Lung (tissue), 12 donors: ENCODE measurements around the gene ZNF182. TPM values are rescaled to one million over a fixed set of nuclear protein-coding genes. Genes with fewer than 3 reads are reported as not detected.

ENCODE experiments used
- ATAC-seq: fragments of 200-7000 bp; cut with Tn5 transposase; one replicate; pipeline ENCODE4 v1.9.1; 2020; ENCODE audit warnings: moderate number of reproducible peaks; ENCODE audit not compliant: insufficient read depth, low FRiP score
- DNase-seq, 3 donors: peaks; one replicate each; pipeline ENCODE4 v3.0.0-alpha.2; 2013 to 2017
- H3K27ac ChIP-seq, 2 donors: one replicate each; pipeline ENCODE4 v1.5.1; 2013; ENCODE audit warnings: mild to moderate bottlenecking in 2 of 2, moderate library complexity in 2 of 2, control low read depth in 1 of 2, inconsistent platforms in 1 of 2, low read depth in 1 of 2, low read length in 1 of 2
- H3K27me3 ChIP-seq, 3 donors: one replicate each; pipeline ENCODE4 v1.5.1; 2013; ENCODE audit warnings: low read length in 2 of 3; ENCODE audit not compliant: control insufficient read depth in 3 of 3, insufficient read depth in 3 of 3
- H3K36me3 ChIP-seq, 4 donors: one replicate each; pipeline ENCODE4 v1.5.1; 2013; ENCODE audit warnings: low read length in 4 of 4, mild to moderate bottlenecking in 1 of 4, moderate library complexity in 1 of 4; ENCODE audit not compliant: control insufficient read depth in 4 of 4, insufficient read depth in 4 of 4
- H3K4me1 ChIP-seq, 5 donors: one replicate each; pipeline ENCODE4 v1.5.1; 2013; ENCODE audit warnings: low read length in 5 of 5, mild to moderate bottlenecking in 2 of 5, moderate library complexity in 1 of 5; ENCODE audit not compliant: control insufficient read depth in 5 of 5, insufficient read depth in 5 of 5
- H3K4me3 ChIP-seq: one replicate; pipeline ENCODE4 v1.5.1; 2013; ENCODE audit warnings: mild to moderate bottlenecking, control low read depth, moderate library complexity
- H3K9ac ChIP-seq, 2 donors: one replicate each; pipeline ENCODE4 v1.5.1; 2013; ENCODE audit warnings: low read length in 2 of 2, control low read depth in 1 of 2; ENCODE audit not compliant: insufficient read depth in 1 of 2
- H3K9me3 ChIP-seq, 4 donors: one replicate each; pipeline ENCODE4 v1.5.1; 2013; ENCODE audit warnings: low read length in 3 of 4, mild to moderate bottlenecking in 1 of 4, moderate library complexity in 1 of 4; ENCODE audit not compliant: control insufficient read depth in 4 of 4, insufficient read depth in 3 of 4
- WGBS, 2 donors: extraction: QIAGEN DNeasy Blood & Tissue Kit; methylation state at CpG; one replicate each; pipeline ENCODE4 v1.1.7; 2013; 5-methylcytosine and 5-hydroxymethylcytosine counted together
- polyA plus RNA-seq, 2 donors: library from polyadenylated mRNA; stranded (reverse); fragments of 200-250 nt; gene quantifications; one replicate each; pipeline ENCODE4 v1.2.1, GENCODE V29; 2013
- total RNA-seq, 2 donors: library from RNA; depleted of rRNA in 1 of 2; stranded (reverse); fragments of >200 nt in 1 of 2; gene quantifications; one replicate each; pipeline ENCODE4 v1.2.1, GENCODE V29; 2014 to 2021
- TF ChIP-seq, protein P1 (sequence below): IDR thresholded peaks from 2 replicates; pipeline ENCODE4 v1.5.1; 2012; ENCODE audit warnings: mild to moderate bottlenecking; ENCODE audit errors: control extremely low read depth, extremely low read depth
- donor health status: control.
- donor health status: control.
- donor health status: Bipolar disorder and iron deficiency.
- donor health status: healthy.
- donor health status: DM: yes; HTN: yes; CAD: no.

Gene ZNF182
- total and polyA plus RNA-seq, 4 donors: 2.7 to 9.5 (median 3.8) TPM

DNA sequence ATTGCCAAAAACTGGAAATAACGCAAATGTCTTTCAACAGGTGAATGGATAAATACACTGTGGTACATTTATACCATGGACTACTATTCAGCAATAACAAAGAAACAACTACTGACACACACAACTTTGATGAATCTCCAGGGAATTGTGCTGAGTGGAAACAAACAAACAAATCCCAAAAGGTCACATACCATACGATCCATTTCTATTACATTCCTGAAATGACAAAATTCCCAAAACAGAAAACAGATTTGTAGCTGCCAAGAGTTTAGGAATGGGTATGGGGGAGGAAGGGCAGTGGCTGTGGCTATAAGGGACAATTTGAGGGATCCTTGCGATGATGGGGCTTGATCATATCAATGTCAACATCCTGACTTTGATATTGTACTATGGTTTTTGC is 2.5 kb downstream of the ZNF182 start:
- no peak overlapping the region for H3K9ac ChIP-seq
- DNase-seq (no peak), ATAC-seq (no peak)
- WGBS, 2 donors: 69 to 79% methylated on average over 3 of the region's 3 CpGs
- H3K9me3 ChIP-seq: peaks cover 0 to 11% (median 0%) of the 10 kb centered on the region in 4 donors
- TF ChIP-seq, protein P1, sequence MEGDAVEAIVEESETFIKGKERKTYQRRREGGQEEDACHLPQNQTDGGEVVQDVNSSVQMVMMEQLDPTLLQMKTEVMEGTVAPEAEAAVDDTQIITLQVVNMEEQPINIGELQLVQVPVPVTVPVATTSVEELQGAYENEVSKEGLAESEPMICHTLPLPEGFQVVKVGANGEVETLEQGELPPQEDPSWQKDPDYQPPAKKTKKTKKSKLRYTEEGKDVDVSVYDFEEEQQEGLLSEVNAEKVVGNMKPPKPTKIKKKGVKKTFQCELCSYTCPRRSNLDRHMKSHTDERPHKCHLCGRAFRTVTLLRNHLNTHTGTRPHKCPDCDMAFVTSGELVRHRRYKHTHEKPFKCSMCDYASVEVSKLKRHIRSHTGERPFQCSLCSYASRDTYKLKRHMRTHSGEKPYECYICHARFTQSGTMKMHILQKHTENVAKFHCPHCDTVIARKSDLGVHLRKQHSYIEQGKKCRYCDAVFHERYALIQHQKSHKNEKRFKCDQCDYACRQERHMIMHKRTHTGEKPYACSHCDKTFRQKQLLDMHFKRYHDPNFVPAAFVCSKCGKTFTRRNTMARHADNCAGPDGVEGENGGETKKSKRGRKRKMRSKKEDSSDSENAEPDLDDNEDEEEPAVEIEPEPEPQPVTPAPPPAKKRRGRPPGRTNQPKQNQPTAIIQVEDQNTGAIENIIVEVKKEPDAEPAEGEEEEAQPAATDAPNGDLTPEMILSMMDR: no peak
- peaks cover 0 to 6% (median 3%) of the 10 kb centered on the region in 4 donors for H3K36me3 ChIP-seq
- no peak overlapping the region for H3K4me3 ChIP-seq
- no peak overlapping the region for H3K27ac ChIP-seq
- no peaks in the 10 kb centered on the region for H3K27me3 ChIP-seq
- no peaks in the 10 kb centered on the region for H3K4me1 ChIP-seq

DNA sequence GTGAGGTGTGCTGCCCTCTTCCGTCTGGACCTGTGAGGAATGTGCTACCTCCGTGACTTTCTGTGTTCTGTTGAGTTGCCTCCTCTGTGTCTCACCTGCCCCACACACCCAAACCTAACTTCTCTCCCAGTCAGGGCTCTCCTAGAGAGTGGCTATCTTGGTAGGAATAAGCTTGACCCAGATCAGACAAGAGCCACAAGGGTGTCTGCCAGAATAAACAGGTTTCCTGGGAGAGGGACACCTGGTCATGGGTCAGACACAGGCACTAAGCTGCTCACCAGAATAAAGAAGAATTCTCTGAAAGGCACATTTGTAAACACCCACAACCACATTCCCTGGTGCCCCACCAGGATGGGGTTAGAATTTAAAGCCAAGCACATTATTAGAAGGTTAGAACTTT is 11.1 kb downstream of the ZNF182 start:
- H3K9ac ChIP-seq: no peak overlapping the region
- no peak overlapping the region for H3K27ac ChIP-seq
- H3K9me3 ChIP-seq: peaks cover 0 to 20% (median 4%) of the 10 kb centered on the region in 4 donors
- DNase-seq: no peak
- H3K4me3 ChIP-seq: no peak overlapping the region
- WGBS, 2 donors: 85 to 97% methylated on average over 2 of the region's 2 CpGs
- no peak for ATAC-seq
- H3K4me1 ChIP-seq: peaks cover 0 to 3% (median 0%) of the 10 kb centered on the region in 5 donors
- TF ChIP-seq, protein P1: no peak
- peaks cover 0 to 6% (median 4%) of the 10 kb centered on the region in 4 donors for H3K36me3 ChIP-seq
- no peaks in the 10 kb centered on the region for H3K27me3 ChIP-seq

DNA sequence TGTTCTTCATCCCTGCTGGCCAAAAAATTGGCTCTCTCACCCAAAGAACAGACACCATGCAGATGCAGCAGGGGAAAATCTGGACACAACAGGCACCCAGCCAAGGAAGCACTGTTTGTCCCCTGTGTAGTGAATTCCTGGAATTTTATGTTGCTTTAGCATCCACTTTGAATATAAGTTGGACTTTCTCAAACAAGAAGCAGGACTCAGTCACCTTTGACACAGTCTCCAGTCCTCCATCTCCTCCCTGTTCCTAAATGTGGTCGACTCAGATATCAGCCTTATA is 11.8 kb downstream of the ZNF182 start:
- WGBS, 2 donors: 78 to 100% methylated on average over 1 of the region's 1 CpG
- Histone ChIP-seq H3K4me1 (peaks cover 0 to 3% (median 0%) of the 10 kb centered on the region in 5 donors), H3K4me3 (no peak overlapping the region), H3K27me3 (no peaks in the 10 kb centered on the region), H3K9me3 (peaks cover 0 to 19% (median 4%) of the 10 kb centered on the region in 4 donors), H3K9ac (no peak overlapping the region), H3K36me3 (peaks cover 0 to 8% (median 4%) of the 10 kb centered on the region in 4 donors), H3K27ac (no peak overlapping the region)
- ATAC-seq (no peak), DNase-seq (no peak)
- TF ChIP-seq, protein P1: no peak
